ENCODE results near the gene BICC1. TPM values are rescaled to one million over a fixed set of nuclear protein-coding genes. Genes with fewer than 3 reads are reported as not detected.

The BICC1 gene, protein sequence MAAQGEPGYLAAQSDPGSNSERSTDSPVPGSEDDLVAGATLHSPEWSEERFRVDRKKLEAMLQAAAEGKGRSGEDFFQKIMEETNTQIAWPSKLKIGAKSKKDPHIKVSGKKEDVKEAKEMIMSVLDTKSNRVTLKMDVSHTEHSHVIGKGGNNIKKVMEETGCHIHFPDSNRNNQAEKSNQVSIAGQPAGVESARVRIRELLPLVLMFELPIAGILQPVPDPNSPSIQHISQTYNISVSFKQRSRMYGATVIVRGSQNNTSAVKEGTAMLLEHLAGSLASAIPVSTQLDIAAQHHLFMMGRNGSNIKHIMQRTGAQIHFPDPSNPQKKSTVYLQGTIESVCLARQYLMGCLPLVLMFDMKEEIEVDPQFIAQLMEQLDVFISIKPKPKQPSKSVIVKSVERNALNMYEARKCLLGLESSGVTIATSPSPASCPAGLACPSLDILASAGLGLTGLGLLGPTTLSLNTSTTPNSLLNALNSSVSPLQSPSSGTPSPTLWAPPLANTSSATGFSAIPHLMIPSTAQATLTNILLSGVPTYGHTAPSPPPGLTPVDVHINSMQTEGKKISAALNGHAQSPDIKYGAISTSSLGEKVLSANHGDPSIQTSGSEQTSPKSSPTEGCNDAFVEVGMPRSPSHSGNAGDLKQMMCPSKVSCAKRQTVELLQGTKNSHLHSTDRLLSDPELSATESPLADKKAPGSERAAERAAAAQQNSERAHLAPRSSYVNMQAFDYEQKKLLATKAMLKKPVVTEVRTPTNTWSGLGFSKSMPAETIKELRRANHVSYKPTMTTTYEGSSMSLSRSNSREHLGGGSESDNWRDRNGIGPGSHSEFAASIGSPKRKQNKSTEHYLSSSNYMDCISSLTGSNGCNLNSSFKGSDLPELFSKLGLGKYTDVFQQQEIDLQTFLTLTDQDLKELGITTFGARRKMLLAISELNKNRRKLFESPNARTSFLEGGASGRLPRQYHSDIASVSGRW
- 10 to 100 TPM; 35.3 to 42.0 TPM for total RNA-seq

DNA sequence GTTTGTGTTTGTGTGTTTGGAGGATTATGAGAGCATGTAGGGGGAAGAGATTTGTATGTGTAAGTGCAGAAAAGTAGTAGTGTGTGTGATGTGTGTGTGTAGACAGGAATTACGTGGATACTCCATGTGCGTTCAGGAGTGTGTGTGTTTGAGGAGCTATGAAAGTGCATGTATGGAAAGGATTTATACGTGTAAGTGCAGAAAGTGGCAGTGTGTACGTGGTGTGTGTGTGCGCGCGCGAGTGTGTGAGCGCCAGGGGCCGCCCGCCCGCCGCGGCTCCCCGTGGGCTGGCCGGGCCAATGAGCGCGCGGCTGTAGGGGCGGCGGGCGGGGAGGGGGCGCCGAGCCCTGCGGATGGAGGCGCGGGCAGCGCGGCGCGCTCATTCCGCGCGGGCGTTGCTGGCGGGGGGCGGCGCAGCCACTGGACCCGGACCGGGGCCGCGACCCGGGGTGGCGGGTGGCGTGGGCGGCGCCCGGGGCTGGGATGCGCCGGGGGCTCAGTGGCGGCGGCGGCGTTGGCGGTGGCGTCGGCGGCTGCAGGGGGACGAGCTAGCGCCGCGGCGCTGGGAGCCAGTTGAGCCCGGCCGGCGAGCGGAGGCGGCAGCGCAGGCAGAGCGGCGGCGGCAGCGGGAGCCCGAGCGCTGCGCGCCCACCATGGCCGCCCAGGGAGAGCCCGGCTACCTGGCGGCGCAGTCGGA, at the start of gene BICC1:
Gene BICC1, plus strand, starts transcription at position 382 of the 697 bp plus-strand sequence. Its CDS starts 272 bp downstream, at position 654.
- 0 to 1% methylated on average over 23 to 65 of the region's 82 CpGs for WGBS, 2 donors
- ATAC-seq (peak; percentile 78), DNase-seq (peak; percentile 34 to 56 (median 42))
- Histone ChIP-seq H3K36me3 (replicated peaks in 1 of 2; ENCODE audit: insufficient read depth in 1 of 2, low read depth in 2 of 2) (no peaks in the 10 kb centered on the region), H3K27ac (peak within 1 kb of the TSS; percentile 64 to 87 (median 82)), H3K4me3 (peak within 1 kb of the TSS; percentile 39 to 43), H3K4me1 (peaks cover 8% of the 10 kb centered on the region), H3K27me3 (no peaks in the 10 kb centered on the region), H3K9me3 (no peaks in the 10 kb centered on the region)
- intact Hi-C loops (cut with DNase I) = no loop called here
- TF ChIP-seq, protein P1, sequence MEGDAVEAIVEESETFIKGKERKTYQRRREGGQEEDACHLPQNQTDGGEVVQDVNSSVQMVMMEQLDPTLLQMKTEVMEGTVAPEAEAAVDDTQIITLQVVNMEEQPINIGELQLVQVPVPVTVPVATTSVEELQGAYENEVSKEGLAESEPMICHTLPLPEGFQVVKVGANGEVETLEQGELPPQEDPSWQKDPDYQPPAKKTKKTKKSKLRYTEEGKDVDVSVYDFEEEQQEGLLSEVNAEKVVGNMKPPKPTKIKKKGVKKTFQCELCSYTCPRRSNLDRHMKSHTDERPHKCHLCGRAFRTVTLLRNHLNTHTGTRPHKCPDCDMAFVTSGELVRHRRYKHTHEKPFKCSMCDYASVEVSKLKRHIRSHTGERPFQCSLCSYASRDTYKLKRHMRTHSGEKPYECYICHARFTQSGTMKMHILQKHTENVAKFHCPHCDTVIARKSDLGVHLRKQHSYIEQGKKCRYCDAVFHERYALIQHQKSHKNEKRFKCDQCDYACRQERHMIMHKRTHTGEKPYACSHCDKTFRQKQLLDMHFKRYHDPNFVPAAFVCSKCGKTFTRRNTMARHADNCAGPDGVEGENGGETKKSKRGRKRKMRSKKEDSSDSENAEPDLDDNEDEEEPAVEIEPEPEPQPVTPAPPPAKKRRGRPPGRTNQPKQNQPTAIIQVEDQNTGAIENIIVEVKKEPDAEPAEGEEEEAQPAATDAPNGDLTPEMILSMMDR (IDR thresholded peaks at IDR 0.05) = no peak
- peak; percentile 25 to 48 (median 44) for TF ChIP-seq POLR2A (IDR thresholded peaks at IDR 0.05)

- Histone ChIP-seq H3K9me3 (no peaks in the 10 kb centered on the region), H3K36me3 (replicated peaks in 1 of 2; ENCODE audit: insufficient read depth in 1 of 2, low read depth in 2 of 2) (no peaks in the 10 kb centered on the region), H3K27ac (no peak overlapping the region), H3K4me1 (peaks cover 34% of the 10 kb centered on the region), H3K27me3 (peaks cover 0 to 6% of the 10 kb centered on the region in 2 donors), H3K4me3 (no peak overlapping the region)
- WGBS, 2 donors = 87 to 95% methylated on average over 2 of the region's 2 CpGs
- ATAC-seq (no peak), DNase-seq (no peak)
- intact Hi-C loops (cut with DNase I) = no loop called here
- TF ChIP-seq POLR2A (IDR thresholded peaks at IDR 0.05) = no peak
- TF ChIP-seq, protein P1 (IDR thresholded peaks at IDR 0.05) = no peak
Observed at GRCh38 chr10:58464956-58465355, 47.7 kb upstream of the BICC1 start.

DNA sequence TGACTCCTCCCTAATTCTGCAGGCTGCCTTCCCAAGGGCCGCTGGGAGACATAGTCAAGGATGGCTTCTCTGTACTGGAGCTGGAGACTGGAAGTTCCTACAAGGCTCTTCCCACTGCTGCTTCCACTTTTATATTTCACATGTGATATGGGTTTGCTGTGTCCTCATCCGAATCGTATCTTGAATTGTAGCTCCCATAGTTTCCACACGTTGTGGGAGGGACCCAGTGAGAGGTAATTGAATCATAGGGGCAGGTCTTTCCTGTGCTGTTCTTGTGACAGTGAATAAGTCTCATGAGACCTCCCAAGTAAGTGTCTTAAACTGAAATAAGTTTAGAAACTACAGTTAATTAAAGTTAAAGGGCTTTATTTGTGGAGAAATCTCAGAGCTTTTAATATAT, 47.0 kb upstream of the BICC1 start:
- H3K36me3 ChIP-seq (replicated peaks in 1 of 2; ENCODE audit: insufficient read depth in 1 of 2, low read depth in 2 of 2) = no peaks in the 10 kb centered on the region
- DNase-seq (no peak), ATAC-seq (no peak)
- H3K9me3 ChIP-seq = no peaks in the 10 kb centered on the region
- TF ChIP-seq, protein P1 (IDR thresholded peaks at IDR 0.05) = no peak
- TF ChIP-seq POLR2A (IDR thresholded peaks at IDR 0.05) = no peak
- WGBS, 2 donors = 48 to 69% methylated on average over 3 to 4 of the region's 4 CpGs
- H3K4me1 ChIP-seq = peaks cover 35% of the 10 kb centered on the region
- no peak overlapping the region for H3K4me3 ChIP-seq
- no peak overlapping the region for H3K27ac ChIP-seq
- H3K27me3 ChIP-seq = peaks cover 0 to 6% of the 10 kb centered on the region in 2 donors
- intact Hi-C loops (cut with DNase I) = no loop called here

DNA sequence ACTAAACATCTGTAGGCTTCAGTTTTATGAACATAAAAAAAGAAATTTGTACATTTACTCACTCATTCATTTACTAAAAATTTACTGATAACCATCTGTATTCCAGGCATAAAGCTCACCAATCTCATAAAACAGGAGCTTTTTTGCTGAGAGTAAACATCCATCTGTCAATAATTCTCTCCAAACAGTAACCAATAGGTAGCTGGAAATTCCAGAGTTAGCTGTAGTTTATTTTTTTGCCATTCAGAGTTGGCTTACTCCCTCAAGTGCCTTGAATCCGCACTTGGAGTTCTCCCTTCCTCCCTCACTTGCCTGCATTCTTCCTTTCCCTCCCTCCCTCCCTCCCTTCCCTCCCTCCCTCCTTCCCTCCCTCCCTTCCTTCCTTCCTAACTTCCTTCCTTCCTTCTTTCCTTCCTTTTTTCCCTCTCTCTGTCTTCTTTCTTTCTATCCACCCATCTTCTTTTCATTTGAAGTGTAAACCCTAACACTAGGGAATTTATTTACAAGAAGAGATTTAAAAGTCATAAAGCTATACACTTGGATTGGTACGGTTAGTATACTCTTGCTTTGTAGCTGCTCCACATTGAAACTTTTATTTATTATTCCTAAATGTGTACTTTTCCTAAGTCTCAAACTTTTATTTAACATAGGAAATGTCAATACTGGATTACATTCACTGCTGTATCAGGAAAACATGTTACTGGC, 44.6 kb upstream of the BICC1 start:
- ATAC-seq = peak; percentile 7
- 7 to 16% methylated on average over 2 of the region's 2 CpGs for WGBS, 2 donors

More for the DNA sequence above, 44.6 kb upstream of the BICC1 start:
- Histone ChIP-seq H3K36me3 (replicated peaks in 1 of 2; ENCODE audit: insufficient read depth in 1 of 2, low read depth in 2 of 2) (no peaks in the 10 kb centered on the region), H3K4me1 (peaks cover 35% of the 10 kb centered on the region), H3K27ac (peak overlapping the region in 3 of 4 donors; percentile 11 to 62 (median 15)), H3K27me3 (peaks cover 0 to 6% of the 10 kb centered on the region in 2 donors), H3K9me3 (no peaks in the 10 kb centered on the region), H3K4me3 (no peak overlapping the region)
- TF ChIP-seq POLR2A (IDR thresholded peaks at IDR 0.05) = no peak
- TF ChIP-seq, protein P1 (IDR thresholded peaks at IDR 0.05) = peak in 1 of 7 experiments; percentile 1
- no peak for DNase-seq
- intact Hi-C loops (cut with DNase I) = no loop called here
